ENCODE measurements around the gene MYCBP2.

MYCBP2 gene

GRCh38 chr13:77026861-77027621 lies 299.9 kb downstream of the MYCBP2 start, which contains the start of gene FBXL3:
FBXL3 (minus strand) TSS chr13:77027159; CDS start chr13:77021860, 5,299 bp downstream.
- TF ChIP-seq, protein P1, sequence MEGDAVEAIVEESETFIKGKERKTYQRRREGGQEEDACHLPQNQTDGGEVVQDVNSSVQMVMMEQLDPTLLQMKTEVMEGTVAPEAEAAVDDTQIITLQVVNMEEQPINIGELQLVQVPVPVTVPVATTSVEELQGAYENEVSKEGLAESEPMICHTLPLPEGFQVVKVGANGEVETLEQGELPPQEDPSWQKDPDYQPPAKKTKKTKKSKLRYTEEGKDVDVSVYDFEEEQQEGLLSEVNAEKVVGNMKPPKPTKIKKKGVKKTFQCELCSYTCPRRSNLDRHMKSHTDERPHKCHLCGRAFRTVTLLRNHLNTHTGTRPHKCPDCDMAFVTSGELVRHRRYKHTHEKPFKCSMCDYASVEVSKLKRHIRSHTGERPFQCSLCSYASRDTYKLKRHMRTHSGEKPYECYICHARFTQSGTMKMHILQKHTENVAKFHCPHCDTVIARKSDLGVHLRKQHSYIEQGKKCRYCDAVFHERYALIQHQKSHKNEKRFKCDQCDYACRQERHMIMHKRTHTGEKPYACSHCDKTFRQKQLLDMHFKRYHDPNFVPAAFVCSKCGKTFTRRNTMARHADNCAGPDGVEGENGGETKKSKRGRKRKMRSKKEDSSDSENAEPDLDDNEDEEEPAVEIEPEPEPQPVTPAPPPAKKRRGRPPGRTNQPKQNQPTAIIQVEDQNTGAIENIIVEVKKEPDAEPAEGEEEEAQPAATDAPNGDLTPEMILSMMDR (conservative IDR thresholded peaks at IDR 0.05; ENCODE audit: low read depth, low read length) = no peak
- peak within 1 kb of the TSS; percentile 74 for H3K4me2 ChIP-seq
- H2AFZ ChIP-seq (ENCODE audit: low read depth) = peak within 1 kb of the TSS; percentile 71
- no peak within 1 kb of the TSS for H3K4me3 ChIP-seq (IDR thresholded peaks at IDR 0.05; ENCODE audit: insufficient read depth, low read depth, low read length)
- H4K20me1 ChIP-seq (ENCODE audit: insufficient read depth) = peaks cover 5% of the 10 kb centered on the region
- peaks cover 31% of the 10 kb centered on the region for H3K4me1 ChIP-seq (ENCODE audit: low read depth, poor library complexity, severe bottlenecking)
- peak within 1 kb of the TSS; percentile 95 for H3K27ac ChIP-seq
- no peaks in the 10 kb centered on the region for H3K36me3 ChIP-seq (ENCODE audit: insufficient read depth)
- H3K79me2 ChIP-seq (ENCODE audit: insufficient read depth, low read depth) = peaks cover 43% of the 10 kb centered on the region
- H3K9ac ChIP-seq = peak within 1 kb of the TSS; percentile 94
- no peaks in the 10 kb centered on the region for H3K27me3 ChIP-seq (ENCODE audit: insufficient read depth, low read depth)

DNA sequence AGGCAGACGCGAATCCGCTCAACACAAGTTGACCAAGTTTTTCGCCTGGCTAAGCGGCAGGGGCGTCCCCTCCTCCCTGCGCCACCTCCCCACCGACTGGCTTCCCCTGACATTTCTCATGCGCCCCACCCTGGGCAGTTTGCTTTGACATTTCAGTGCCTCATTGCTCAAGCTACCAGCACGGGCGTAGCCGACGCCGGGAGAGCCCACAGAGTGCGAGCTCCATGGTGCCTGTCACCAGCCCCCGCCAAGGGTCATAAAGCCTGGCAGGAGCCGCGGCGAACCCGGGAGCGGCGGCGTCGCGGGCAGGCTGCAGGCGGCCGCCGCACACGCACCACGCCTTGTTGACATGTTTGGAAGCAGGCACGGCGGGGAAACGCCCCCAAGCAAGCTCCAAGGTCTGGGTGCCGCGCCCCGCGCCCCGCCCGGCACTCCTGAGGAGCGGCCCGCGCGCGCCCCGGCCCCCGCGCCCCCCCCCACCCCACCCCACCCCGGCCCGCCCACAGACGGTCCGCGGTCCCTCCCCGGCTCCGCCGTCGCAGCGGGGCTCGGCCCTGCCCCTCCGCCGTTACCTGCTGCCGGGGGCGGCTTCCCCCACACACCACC lies 300.5 kb downstream of the MYCBP2 start:
- Histone ChIP-seq H3K79me2 (ENCODE audit: insufficient read depth, low read depth) (peaks cover 49% of the 10 kb centered on the region), H3K4me3 (IDR thresholded peaks at IDR 0.05; ENCODE audit: insufficient read depth, low read depth, low read length) (no peak overlapping the region), H3K9ac (peak overlapping the region; percentile 94), H3K4me2 (peak overlapping the region; percentile 71), H3K27me3 (ENCODE audit: insufficient read depth, low read depth) (no peaks in the 10 kb centered on the region), H3K36me3 (ENCODE audit: insufficient read depth) (no peaks in the 10 kb centered on the region), H3K27ac (peak overlapping the region; percentile 95), H2AFZ (ENCODE audit: low read depth) (peak overlapping the region; percentile 69; the same call in 1 of the 2 replicates), H3K4me1 (ENCODE audit: low read depth, poor library complexity, severe bottlenecking) (peaks cover 35% of the 10 kb centered on the region), H4K20me1 (ENCODE audit: insufficient read depth) (peaks cover 5% of the 10 kb centered on the region)
- TF ChIP-seq, protein P1 (conservative IDR thresholded peaks at IDR 0.05; ENCODE audit: low read depth, low read length) = no peak

GRCh38 chr13:77022341-77022740 lies 304.6 kb downstream of the MYCBP2 start:
- Histone ChIP-seq H3K36me3 (ENCODE audit: insufficient read depth) (no peaks in the 10 kb centered on the region; the same call in 1 of the 2 replicates), H3K4me1 (ENCODE audit: low read depth, poor library complexity, severe bottlenecking) (peaks cover 32% of the 10 kb centered on the region), H2AFZ (ENCODE audit: low read depth) (no peak overlapping the region), H3K27me3 (ENCODE audit: insufficient read depth, low read depth) (no peaks in the 10 kb centered on the region), H3K4me2 (no peak overlapping the region), H3K9ac (no peak overlapping the region), H4K20me1 (ENCODE audit: insufficient read depth) (peaks cover 12% of the 10 kb centered on the region), H3K79me2 (ENCODE audit: insufficient read depth, low read depth) (peaks cover 70% of the 10 kb centered on the region), H3K4me3 (IDR thresholded peaks at IDR 0.05; ENCODE audit: insufficient read depth, low read depth, low read length) (no peak overlapping the region), H3K27ac (no peak overlapping the region)
- TF ChIP-seq, protein P1 (conservative IDR thresholded peaks at IDR 0.05; ENCODE audit: low read depth, low read length) = no peak

- Histone ChIP-seq H3K4me3 (IDR thresholded peaks at IDR 0.05; ENCODE audit: insufficient read depth, low read depth, low read length) (no peak overlapping the region), H2AFZ (ENCODE audit: low read depth) (no peak overlapping the region), H4K20me1 (ENCODE audit: insufficient read depth) (peaks cover 12% of the 10 kb centered on the region), H3K79me2 (ENCODE audit: insufficient read depth, low read depth) (peaks cover 55% of the 10 kb centered on the region), H3K36me3 (ENCODE audit: insufficient read depth) (no peaks in the 10 kb centered on the region; the same call in 1 of the 2 replicates), H3K27me3 (ENCODE audit: insufficient read depth, low read depth) (no peaks in the 10 kb centered on the region), H3K4me2 (no peak overlapping the region), H3K27ac (no peak overlapping the region), H3K4me1 (ENCODE audit: low read depth, poor library complexity, severe bottlenecking) (peaks cover 20% of the 10 kb centered on the region), H3K9ac (no peak overlapping the region)
- TF ChIP-seq, protein P1 (conservative IDR thresholded peaks at IDR 0.05; ENCODE audit: low read depth, low read length) = no peak
Measured at GRCh38 chr13:77019756-77020155, 307.1 kb downstream of the MYCBP2 start.

All from KMS-11 (cell line).